Upper lobe of right lung (tissue), 1 donor: Measurements from ENCODE around the gene ETV6. TPM values are rescaled to one million over a fixed set of nuclear protein-coding genes. Genes with fewer than 3 reads are reported as not detected.

ENCODE experiments used
- ATAC-seq: fragments of 200-7000 bp; cut with Tn5 transposase; one replicate; pipeline ENCODE4 v1.9.1; 2020; ENCODE audit warnings: mild to moderate bottlenecking, moderate library complexity
- DNase-seq: peaks from one replicate; pipeline ENCODE4 v3.0.0-alpha.2; 2020
- H3K27ac ChIP-seq: fragments of 200-600 bp; one replicate; pipeline ENCODE4 v1.8.0; 2022
- H3K27me3 ChIP-seq: fragments of 200-600 bp; one replicate; pipeline ENCODE4 v1.8.0; 2022; ENCODE audit warnings: mild to moderate bottlenecking
- H3K36me3 ChIP-seq: fragments of 200-600 bp; one replicate; pipeline ENCODE4 v1.8.0; 2022
- H3K4me1 ChIP-seq: fragments of 200-600 bp; one replicate; pipeline ENCODE4 v1.8.0; 2022
- H3K4me3 ChIP-seq: fragments of 200-600 bp; one replicate; pipeline ENCODE4 v1.8.0; 2022; ENCODE audit warnings: mild to moderate bottlenecking
- H3K9me3 ChIP-seq: fragments of 200-600 bp; one replicate; pipeline ENCODE4 v1.8.0; 2022
- CTCF ChIP-seq: fragments of 200-600 bp; IDR thresholded peaks from one replicate; pipeline ENCODE4 v1.8.0; 2022; ENCODE audit warnings: antibody characterized with exemption
- intact Hi-C: fragments of 100-400 bp; cut with DNase I; formaldehyde crosslinking; loops from one replicate; pipeline ENCODE4 v1.11.0; 2022
- total RNA-seq: library from RNA; stranded (reverse); fragmentation: NEBNext Ultra II Directional; extraction: Animal tissue kit (Norgen Biotek cat#: 25700); gene quantifications from one replicate; pipeline ENCODE4 v1.2.1, GENCODE V29; 2021
- donor health status: DM: no; HTN: yes; CAD: no; lungs with severe emphysema.

The ETV6 gene
- total RNA-seq, 1 donor from 2014 or later: 45.0 TPM

- H3K4me3 ChIP-seq: no peak overlapping the region
- peaks cover 15% of the 10 kb centered on the region for H3K36me3 ChIP-seq
- intact Hi-C loops: no loop called here
- H3K9me3 ChIP-seq: no peaks in the 10 kb centered on the region
- no peaks in the 10 kb centered on the region for H3K27me3 ChIP-seq
- no peak for TF ChIP-seq CTCF
- ATAC-seq (no peak), DNase-seq (no peak)
- no peak overlapping the region for H3K27ac ChIP-seq
- H3K4me1 ChIP-seq: peaks cover 7% of the 10 kb centered on the region
These were observed 248.4 kb downstream of the ETV6 start for GRCh38 chr12:11897923-11898322.

DNA sequence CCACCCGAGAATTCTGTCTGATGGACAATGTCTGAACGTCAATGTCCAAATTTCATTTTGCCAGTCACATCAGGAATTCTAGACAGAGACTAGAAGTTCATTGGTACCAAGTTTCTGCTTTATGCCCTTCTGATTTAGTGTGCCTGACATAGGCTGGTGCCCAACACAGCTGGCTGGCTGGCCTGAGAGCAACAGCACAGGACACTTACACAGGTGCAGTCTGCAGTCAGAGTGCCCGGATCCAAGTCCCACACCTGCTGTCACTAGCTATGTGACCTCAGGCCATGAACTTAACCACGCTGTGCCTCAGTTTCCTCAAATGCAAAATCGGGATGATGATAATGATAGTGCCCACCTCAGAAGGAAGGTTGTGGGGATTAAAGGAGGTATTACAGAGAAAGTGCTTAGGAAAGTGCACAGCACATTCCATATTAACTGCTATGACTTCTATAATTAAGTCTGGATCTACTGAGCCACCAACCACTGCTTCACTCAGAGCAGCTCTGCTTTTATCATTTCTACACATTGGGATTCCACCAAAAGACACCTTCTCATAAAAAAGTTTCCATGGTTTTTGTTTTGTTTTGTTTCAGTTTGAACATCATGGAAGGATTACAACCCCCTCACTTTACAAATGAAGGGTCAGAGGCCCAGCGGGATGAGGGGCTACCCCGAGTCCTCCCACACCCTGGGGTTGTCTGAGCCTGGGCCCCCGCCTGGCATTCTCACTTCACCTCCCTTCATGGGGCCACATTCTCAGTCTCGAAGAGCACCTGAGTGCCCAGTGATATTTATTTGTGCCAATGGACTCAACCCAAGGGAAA is 252.4 kb downstream of the ETV6 start:
- DNase-seq (no peak), ATAC-seq (no peak)
- H3K9me3 ChIP-seq: no peaks in the 10 kb centered on the region
- H3K27me3 ChIP-seq: no peaks in the 10 kb centered on the region
- H3K36me3 ChIP-seq: no peaks in the 10 kb centered on the region
- H3K4me1 ChIP-seq: no peaks in the 10 kb centered on the region
- H3K4me3 ChIP-seq: no peak overlapping the region
- TF ChIP-seq CTCF: no peak
- H3K27ac ChIP-seq: no peak overlapping the region
- intact Hi-C loops: no loop called here

DNA sequence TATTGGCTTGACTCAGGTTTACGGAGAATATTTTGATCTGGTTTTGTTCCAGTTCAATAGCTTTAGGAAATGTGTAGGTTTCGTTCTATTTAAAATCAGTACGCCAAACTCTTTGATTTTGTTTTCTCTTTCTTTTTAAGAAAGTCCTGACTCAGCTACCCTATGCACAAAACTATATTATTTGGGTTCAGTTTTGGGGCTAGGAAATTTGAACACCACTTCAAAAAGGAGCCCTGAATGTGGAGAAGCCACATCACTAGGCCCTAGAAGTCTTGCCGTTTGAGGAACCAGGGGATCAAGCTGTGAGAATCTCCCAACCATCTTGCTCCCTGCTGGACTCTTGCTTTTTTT is 253.0 kb downstream of the ETV6 start:
- no peak for DNase-seq
- no peak for ATAC-seq
- Histone ChIP-seq H3K4me3 (no peak overlapping the region), H3K27me3 (no peaks in the 10 kb centered on the region), H3K36me3 (no peaks in the 10 kb centered on the region), H3K4me1 (no peaks in the 10 kb centered on the region), H3K9me3 (peaks cover 1% of the 10 kb centered on the region), H3K27ac (no peak overlapping the region)
- no peak for TF ChIP-seq CTCF
- intact Hi-C loops: no loop called here

DNA sequence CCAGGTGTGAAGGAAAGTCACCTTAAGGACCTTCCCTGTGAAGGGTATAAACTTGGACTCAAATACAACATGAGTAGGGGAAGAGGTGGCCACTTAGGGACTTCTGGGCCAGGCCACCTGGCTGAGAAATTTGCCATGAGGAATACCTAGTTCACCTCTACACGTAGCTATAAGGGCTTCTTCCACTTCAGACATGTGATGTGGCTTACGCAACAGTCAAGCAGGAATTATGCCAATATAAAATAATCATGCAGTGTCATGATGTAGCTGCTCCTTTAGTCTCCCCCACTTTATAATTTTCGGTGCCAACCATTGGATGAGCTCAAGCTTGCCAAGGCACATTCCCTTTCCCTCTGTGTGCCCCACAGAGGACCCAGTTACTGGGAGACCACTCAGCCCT is 254.7 kb downstream of the ETV6 start:
- Histone ChIP-seq H3K9me3 (peaks cover 8% of the 10 kb centered on the region), H3K27me3 (no peaks in the 10 kb centered on the region), H3K4me3 (no peak overlapping the region), H3K4me1 (no peaks in the 10 kb centered on the region), H3K27ac (no peak overlapping the region), H3K36me3 (no peaks in the 10 kb centered on the region)
- no peak for TF ChIP-seq CTCF
- ATAC-seq (no peak), DNase-seq (no peak)
- intact Hi-C loops: no loop called here

DNA sequence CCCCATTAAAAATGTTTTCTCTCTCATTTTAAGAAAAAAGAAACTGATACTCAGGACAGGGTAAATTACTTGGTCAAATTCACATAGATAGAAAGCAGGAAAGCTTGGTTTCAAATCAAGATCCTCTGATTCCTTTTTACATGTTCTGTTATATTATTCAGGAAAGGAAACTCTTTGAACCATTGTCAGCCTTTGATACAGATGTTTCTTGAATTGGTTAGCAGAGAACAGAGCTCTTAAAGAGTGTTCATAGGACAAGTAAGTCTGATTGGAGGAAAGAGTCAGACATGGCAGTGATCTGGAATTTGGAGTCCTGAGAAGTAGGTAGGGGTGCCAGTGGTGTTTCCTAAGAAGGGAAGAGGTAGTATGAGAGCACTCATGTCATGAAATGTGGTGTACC is 256.1 kb downstream of the ETV6 start:
- TF ChIP-seq CTCF: no peak
- intact Hi-C loops: no loop called here
- H3K9me3 ChIP-seq: peaks cover 8% of the 10 kb centered on the region
- H3K36me3 ChIP-seq: no peaks in the 10 kb centered on the region
- no peak overlapping the region for H3K27ac ChIP-seq
- H3K27me3 ChIP-seq: no peaks in the 10 kb centered on the region
- ATAC-seq: no peak
- no peak overlapping the region for H3K4me3 ChIP-seq
- no peaks in the 10 kb centered on the region for H3K4me1 ChIP-seq
- no peak for DNase-seq
